HG03060 (cell line): ENCODE data around the gene BOC.

Source experiments
- ATAC-seq: cut with Tn5 transposase; IDR thresholded peaks from one replicate; pipeline ENCODE4 v1.9.1; 2021; ENCODE audit warnings: low read depth, moderate number of reproducible peaks; ENCODE audit not compliant: unreplicated experiment

Gene BOC

DNA sequence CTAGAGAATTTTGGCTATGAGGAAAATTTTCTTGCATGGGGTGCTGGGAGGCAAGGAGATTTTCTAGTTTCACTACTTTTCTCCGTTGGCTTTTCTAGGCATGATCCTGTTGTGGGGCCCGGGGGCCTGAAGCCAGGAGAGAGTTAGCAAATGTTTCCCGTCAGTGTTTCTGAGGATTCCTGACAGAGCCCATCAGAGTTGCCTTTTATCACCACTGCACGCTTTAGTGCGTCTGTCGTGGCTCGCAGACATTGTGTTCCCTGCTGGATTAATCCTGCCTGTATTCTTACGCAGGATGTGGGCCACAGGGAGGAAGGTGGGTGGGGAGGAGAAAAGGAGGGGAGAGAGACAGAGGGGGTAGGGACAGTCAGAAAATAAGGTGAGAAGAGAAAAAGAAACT is 18.1 kb upstream of the BOC start:
- ATAC-seq: no peak

DNA sequence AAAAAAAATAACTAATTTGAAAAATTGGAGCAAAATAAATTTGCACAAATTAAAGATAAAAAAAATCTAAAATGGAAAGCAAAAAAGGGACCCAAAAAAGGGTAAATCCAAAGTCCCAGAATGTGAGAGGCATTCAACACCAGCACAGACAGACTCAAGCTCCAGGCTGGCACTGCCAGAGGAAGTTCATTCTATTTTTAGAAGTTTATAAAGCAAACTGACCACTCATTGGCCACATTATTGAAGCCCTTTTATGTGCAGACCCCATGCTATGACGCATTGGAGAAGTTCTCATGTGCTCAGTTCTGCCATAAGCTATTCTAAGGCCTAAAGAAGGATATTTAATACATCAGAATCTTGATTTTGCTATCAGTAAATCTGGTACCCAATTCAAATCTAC is 17.6 kb upstream of the BOC start:
- ATAC-seq: no peak

- ATAC-seq: no peak
Observed at GRCh38 chr3:113194823-113195401, 16.4 kb upstream of the BOC start.

- no peak for ATAC-seq
Observed at GRCh38 chr3:113200351-113200750, 11.0 kb upstream of the BOC start.

- no peak for ATAC-seq
Observed at GRCh38 chr3:113200946-113201345, 10.4 kb upstream of the BOC start.

- ATAC-seq: no peak
Observed at GRCh38 chr3:113204371-113204770, 7.0 kb upstream of the BOC start.

- ATAC-seq: no peak
Observed at GRCh38 chr3:113205481-113205880, 5.9 kb upstream of the BOC start.

DNA sequence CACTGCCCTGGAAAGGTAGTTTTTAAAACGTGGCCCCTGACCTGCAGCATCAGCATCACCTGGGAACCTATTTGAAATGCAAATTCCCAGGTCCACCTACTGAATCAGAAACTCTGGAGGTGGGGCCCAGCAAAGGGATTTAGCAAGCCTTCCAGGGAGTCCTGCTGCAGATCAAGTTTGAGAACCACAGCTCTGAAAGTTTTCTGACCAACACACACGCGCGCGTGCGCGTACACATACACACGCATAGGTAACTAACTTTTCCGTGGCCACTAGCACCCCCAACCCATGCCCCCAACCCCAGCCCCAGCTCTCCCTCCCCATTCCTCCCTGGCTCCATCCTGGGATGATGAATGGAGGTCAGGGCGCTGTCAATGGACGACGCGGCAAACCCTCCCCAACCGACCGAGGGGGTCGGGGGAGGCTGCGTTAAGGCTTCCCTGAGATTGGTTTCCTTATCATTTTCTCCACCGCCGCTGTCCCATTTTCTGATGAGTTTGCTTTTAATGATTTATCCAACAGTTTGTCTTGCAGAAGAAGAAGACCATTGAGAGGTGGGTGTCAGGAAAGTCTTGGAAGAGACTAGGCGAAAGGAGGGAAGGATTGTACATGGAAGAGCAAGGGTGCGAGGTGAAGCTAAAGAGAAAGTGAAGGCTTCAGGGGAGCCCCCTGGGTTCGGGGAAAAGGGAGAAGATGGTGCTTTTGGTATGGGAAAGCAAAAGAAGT is 590 bp upstream of the BOC start:
- no peak for ATAC-seq

DNA sequence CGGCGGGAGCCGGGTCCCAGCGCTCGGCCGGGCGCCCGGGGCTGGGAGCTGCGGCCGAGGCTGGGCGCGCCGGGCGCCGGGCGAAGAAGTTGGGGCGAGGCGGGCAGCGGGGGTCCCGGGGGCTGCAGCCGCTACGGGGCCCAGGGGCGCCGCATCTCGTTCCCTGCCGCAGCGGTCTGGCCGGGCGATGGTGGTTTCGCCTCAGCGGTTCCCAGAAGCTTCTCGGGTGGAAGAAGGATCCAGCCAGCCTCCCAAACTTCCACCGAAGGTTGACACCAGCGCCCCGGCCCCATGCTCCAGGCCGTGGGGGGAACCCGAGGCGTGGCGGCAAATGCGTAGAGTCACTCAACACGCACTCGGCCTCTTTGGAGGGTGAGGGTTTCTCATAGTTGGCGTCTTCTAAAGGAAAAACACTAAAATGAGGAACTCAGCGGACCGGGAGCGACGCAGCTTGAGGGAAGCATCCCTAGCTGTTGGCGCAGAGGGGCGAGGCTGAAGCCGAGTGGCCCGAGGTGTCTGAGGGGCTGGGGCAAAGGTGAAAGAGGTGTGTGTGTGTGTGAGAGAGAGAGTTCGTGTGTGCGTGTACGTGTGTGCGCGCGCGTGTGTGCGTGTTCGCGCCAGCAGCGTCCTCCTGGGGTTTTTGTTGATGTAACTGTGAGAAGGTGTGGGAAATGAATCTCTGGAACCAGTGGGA is 940 bp downstream of the BOC start:
- no peak for ATAC-seq

DNA sequence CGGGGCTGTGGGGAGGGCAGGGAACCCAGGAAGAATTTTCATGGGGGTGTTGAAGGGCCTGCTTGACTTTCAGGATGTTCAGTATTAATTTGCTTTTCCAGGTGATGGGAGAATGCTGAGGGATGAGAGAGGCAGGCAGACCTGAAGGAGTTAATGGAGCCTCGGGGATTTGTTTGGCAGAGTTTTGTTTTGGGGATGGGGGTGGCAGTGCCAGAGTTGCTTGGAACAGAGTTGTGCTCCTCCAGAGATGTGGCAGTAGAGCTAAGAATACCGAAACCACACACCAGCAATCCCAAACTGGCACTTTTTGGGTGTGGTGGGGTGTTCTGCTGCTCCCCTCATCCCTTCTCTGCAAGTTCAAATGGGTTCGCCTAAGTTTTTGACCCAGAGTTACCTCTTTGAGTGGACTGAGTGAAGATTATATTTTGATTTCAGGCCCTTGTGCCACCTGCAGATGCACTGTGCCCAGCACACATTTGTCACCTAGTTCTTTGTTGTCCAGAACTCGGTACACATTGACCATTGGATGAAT is 1.6 kb downstream of the BOC start:
- ATAC-seq: no peak

DNA sequence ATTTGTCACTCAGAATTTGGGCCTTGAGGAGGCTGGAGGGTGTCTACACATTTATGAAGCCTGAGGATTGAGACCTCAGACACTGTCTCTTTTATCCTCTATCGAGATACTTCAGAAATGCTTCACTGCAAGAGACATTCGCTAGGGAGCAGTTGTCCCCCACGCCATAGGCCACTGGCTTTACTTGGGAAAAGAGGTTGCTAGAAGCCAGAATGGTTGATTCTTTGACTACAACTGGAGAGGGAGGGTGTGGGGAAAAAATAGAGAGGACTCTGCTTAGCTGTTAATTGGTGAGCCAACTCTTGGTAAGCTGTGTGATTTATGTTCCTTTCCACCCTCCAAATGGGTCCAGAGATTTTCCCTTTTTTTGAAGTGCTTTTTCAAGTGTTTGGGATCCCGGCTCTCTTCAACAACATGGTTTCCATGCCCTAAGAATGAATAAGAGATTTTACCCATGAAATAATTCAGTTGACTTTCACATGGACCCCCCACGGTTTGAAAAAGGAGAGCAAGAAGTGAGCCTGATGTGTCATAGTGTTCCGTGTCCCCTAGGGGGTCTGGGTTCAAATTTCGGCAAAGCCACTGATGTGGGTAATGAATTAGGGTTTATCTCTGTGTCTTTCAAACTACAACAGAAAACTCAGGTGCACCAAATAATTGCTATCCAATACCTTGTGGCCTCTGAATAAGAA is 2.7 kb downstream of the BOC start:
- no peak for ATAC-seq

DNA sequence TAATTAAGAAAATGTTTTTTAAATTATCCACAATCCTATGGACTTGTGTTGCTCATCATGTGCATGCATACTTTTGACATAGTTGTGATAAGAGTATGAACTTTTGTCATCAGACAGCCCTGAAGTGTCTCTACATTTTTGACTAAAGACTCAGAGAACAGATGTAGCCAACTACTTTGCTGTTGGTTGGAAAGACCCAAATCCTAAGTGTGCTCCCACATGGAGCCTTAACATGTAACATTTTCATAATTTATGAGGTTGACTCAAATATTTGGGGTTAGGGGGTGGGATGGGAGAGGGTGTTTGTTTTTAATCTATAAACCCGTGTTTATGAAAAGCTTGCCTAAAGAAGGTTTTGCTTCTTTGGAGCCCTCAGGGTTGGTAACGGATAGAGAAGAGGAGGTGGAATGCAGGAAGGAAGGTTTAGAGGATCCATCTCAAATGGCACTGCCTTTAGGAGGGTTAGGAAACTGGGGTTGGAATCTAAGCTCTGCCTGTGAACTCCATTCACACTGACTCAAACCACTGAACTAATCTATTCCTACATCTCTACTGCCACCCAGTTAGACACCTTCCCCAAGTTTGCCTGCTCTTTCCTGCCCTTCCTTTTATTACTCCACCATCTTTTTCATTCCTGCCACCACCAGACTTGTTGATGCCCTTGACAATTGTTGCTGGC is 3.7 kb downstream of the BOC start:
- ATAC-seq: no peak

- no peak for ATAC-seq
Observed at GRCh38 chr3:113216393-113216792, 5.0 kb downstream of the BOC start.

DNA sequence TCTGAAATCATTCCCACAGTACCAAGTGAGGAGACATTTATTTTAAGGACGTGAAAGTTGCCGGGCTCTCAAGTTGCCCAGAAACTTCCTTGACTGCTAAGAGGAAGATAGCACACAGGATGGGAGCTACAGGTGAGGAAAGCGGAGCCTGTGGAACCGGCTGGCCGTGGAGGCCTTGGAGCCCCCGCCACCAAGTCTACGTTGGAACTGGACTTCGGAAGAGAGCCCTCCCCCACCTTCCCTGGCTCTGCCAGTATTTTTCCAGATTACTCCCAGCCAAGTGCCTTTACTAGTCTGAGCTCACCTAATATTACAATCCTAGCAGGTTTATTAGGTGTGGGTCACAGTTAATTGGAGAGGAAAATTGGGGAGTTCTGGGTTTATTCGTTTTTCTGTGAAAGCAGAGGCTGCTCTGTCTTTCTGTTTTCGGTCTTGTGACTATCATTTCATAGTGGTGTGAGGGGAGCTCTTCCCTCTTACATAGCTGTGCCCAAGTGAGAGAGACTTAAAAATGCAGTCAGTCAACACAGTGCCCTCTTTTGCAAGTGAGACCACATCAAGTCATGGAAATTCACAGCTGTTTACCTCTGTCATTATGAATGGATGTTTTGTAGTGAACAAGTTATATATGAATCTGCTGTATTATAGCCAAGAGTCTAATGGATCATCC is 6.8 kb downstream of the BOC start:
- no peak for ATAC-seq

GRCh38 chr3:113218681-113219045 is 7.3 kb downstream of the BOC start:
- ATAC-seq: no peak

- ATAC-seq: no peak
Observed at GRCh38 chr3:113219605-113220300, 8.4 kb downstream of the BOC start.

GRCh38 chr3:113220721-113221120 is 9.4 kb downstream of the BOC start:
- no peak for ATAC-seq

DNA sequence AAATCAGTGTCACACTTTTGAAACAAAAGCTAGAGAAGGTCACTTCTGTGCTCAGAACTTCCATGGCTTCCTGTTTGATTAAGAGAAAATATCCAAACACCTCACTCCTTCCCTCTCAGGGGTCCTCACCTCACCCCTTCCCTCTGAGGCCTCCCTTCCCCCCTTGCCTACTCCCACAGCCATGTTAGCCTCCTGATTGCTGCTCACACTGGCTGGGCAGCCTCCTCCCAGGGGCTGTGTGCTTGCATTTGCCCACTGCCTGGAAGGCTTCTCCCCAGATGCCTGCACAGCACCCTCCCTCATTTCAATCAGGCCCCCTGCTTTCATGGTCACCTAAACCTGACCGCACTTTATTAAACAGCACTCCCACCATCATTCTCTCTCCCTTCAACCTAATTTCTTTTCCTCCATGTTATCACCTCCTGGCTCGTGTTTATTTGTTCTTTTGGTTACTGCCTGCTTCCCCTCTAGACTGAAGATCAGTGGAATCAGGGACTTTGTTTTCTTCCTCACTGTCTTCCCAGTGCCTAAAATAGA is 10.4 kb downstream of the BOC start:
- ATAC-seq: no peak

GRCh38 chr3:113222451-113223086 is 11.2 kb downstream of the BOC start:
- no peak for ATAC-seq
